HG03108 (cell line): ENCODE results near the gene ART3.
A peak's percentile ranks its signal among the peaks of the same experiment; 100 is the strongest.
"Not testable (repeated sequence)": the region's sequence is repeated elsewhere in the genome, so short reads cannot be mapped to it uniquely, and the experiment has no call there.

ENCODE experiments used
- ATAC-seq: cut with Tn5 transposase; IDR thresholded peaks from one replicate; pipeline ENCODE4 v1.9.1; 2021; ENCODE audit warnings: moderate library complexity; ENCODE audit not compliant: unreplicated experiment

Gene ART3

GRCh38 chr4:76074468-76074867, at the start of gene ART3:
ART3 (plus strand) TSS chr4:76074709; CDS start chr4:76075890, 1,181 bp downstream.
- no peak for ATAC-seq

- ATAC-seq: no peak
These were observed 46.2 kb upstream of the ART3 start for GRCh38 chr4:76028350-76028765.

- ATAC-seq: no peak
These were observed 45.2 kb upstream of the ART3 start for GRCh38 chr4:76029300-76029699.

- no peak for ATAC-seq
These were observed 39.4 kb upstream of the ART3 start for GRCh38 chr4:76035141-76035540.

- no peak for ATAC-seq
These were observed 38.6 kb upstream of the ART3 start, which contains the start of gene CXCL11 for GRCh38 chr4:76035799-76036380. CXCL11 (minus strand) TSS chr4:76036070; CDS start chr4:76035987, 83 bp downstream.

- no peak for ATAC-seq
These were observed 37.7 kb upstream of the ART3 start for GRCh38 chr4:76036855-76037254.

GRCh38 chr4:76042241-76042998, 32.1 kb upstream of the ART3 start:
- not testable (repeated sequence) for ATAC-seq

GRCh38 chr4:76043306-76043705, 31.2 kb upstream of the ART3 start:
- ATAC-seq: not testable (repeated sequence)

- not testable (repeated sequence) for ATAC-seq
These were observed 29.8 kb upstream of the ART3 start for GRCh38 chr4:76044686-76045085.

GRCh38 chr4:76049860-76050416, 24.6 kb upstream of the ART3 start:
- ATAC-seq: not testable (repeated sequence)

GRCh38 chr4:76050560-76051050, 23.9 kb upstream of the ART3 start:
- not testable (repeated sequence) for ATAC-seq

GRCh38 chr4:76053730-76054129, 20.8 kb upstream of the ART3 start:
- no peak for ATAC-seq

- ATAC-seq: peak; percentile 95
These were observed 19.5 kb upstream of the ART3 start for GRCh38 chr4:76055016-76055415.

- no peak for ATAC-seq
These were observed 19.1 kb upstream of the ART3 start for GRCh38 chr4:76055421-76055820.

GRCh38 chr4:76058302-76058701, 16.2 kb upstream of the ART3 start:
- ATAC-seq: no peak

GRCh38 chr4:76058888-76059426, 15.6 kb upstream of the ART3 start:
- no peak for ATAC-seq

GRCh38 chr4:76059750-76060149, 14.8 kb upstream of the ART3 start:
- ATAC-seq: no peak

- no peak for ATAC-seq
These were observed 14.0 kb upstream of the ART3 start for GRCh38 chr4:76060506-76060905.

GRCh38 chr4:76061421-76061820, 13.1 kb upstream of the ART3 start:
- ATAC-seq: no peak

- peak; percentile 68 for ATAC-seq
These were observed 12.5 kb upstream of the ART3 start for GRCh38 chr4:76061982-76062381.

- no peak for ATAC-seq
These were observed 8.0 kb upstream of the ART3 start for GRCh38 chr4:76066546-76066945.
